Heart left ventricle (tissue), 16 donors: ENCODE measurements around the gene ADRM1. TPM values are rescaled to one million over a fixed set of nuclear protein-coding genes. Genes with fewer than 3 reads are reported as not detected.

Source experiments
- ATAC-seq, 4 donors: fragments of 200-7000 bp; cut with Tn5 transposase; one replicate each; pipeline ENCODE4 v1.9.1; 2020 to 2022; ENCODE audit warnings: moderate library complexity in 4 of 4, mild to moderate bottlenecking in 3 of 4, moderate number of reproducible peaks in 1 of 4
- DNase-seq, 5 donors: peaks; one replicate each; pipeline ENCODE4 v3.0.0-alpha.2; 2020
- H3K27ac ChIP-seq, 12 donors: fragments of 200-600 bp; sonication (generic) in 4 of 12; one replicate each; pipeline versions ENCODE4 v1.5.0 to v1.8.0; 2016 to 2022; ENCODE audit warnings: mild to moderate bottlenecking in 2 of 12
- H3K27me3 ChIP-seq, 9 donors: fragments of 200-600 bp; sonication (generic) in 2 of 9; one replicate each; pipeline versions ENCODE4 v1.5.1 to v1.8.0; 2016 to 2022; ENCODE audit warnings: mild to moderate bottlenecking in 3 of 9
- H3K36me3 ChIP-seq, 9 donors: fragments of 200-600 bp; sonication (generic) in 2 of 9; one replicate each; pipeline versions ENCODE4 v1.5.0 to v1.8.0; 2018 to 2022; ENCODE audit warnings: mild to moderate bottlenecking in 2 of 9
- H3K4me1 ChIP-seq, 12 donors: fragments of 200-600 bp; sonication (generic) in 4 of 12; one replicate each; pipeline versions ENCODE4 v1.5.0 to v1.8.0; 2016 to 2022; ENCODE audit warnings: mild to moderate bottlenecking in 3 of 12
- H3K4me3 ChIP-seq, 12 donors: fragments of 200-600 bp; sonication (generic) in 4 of 12; one replicate each; pipeline versions ENCODE4 v1.5.0 to v1.8.0; 2017 to 2022; ENCODE audit warnings: mild to moderate bottlenecking in 9 of 12, moderate library complexity in 4 of 12
- H3K9me3 ChIP-seq, 12 donors: fragments of 200-600 bp; sonication (generic) in 4 of 12; one replicate each; pipeline versions ENCODE4 v1.5.0 to v1.8.0; 2016 to 2022; ENCODE audit warnings: mild to moderate bottlenecking in 1 of 12
- CTCF ChIP-seq, 12 donors: fragments of 200-600 bp; sonication (generic) in 4 of 12; IDR thresholded peaks; one replicate each; pipeline versions ENCODE4 v1.5.0 to v1.8.0; 2018 to 2022; ENCODE audit warnings: antibody characterized with exemption in 12 of 12, mild to moderate bottlenecking in 5 of 12
- POLR2A ChIP-seq, 2 donors: fragments of 450-650 bp; IDR thresholded peaks; one replicate each; pipeline ENCODE4 v1.6.1; 2017; ENCODE audit warnings: antibody characterized with exemption in 2 of 2, mild to moderate bottlenecking in 2 of 2, moderate library complexity in 2 of 2
- WGBS, 4 donors: extraction: QIAGEN DNeasy Blood & Tissue Kit in 2 of 4; methylation state at CpG; one replicate each; pipeline versions ENCODE4 v1.1.5 to v1.1.7; 2013 to 2018; 5-methylcytosine and 5-hydroxymethylcytosine counted together
- intact Hi-C, 10 donors: fragments of 100-400 bp; cut with DNase I; formaldehyde crosslinking; loops; one replicate each; pipeline versions ENCODE4 v1.11.1 to v1.14.2; 2022
- polyA plus RNA-seq, 2 donors: library from polyadenylated mRNA; stranded (reverse); fragments of 200-250 nt; gene quantifications; one replicate each; pipeline ENCODE4 v1.2.3, GENCODE V29; 2013
- total RNA-seq, 9 donors: library from RNA; depleted of rRNA in 2 of 9; stranded (reverse); fragments of >200 nt in 2 of 9; fragmentation: NEBNext Ultra II Directional in 3 of 9; extraction: Animal tissue kit (Norgen Biotek cat#: 25700) in 3 of 9; gene quantifications; one replicate each; pipeline versions ENCODE4 v1.1.0 to v1.2.4, GENCODE V29; 2016 to 2023
- donor health status: ischemic (EF 13 %, LVEDD 7.1; RV severe dilation, severe dysfunction).
- donor health status: healthy with polysubstance abuse.
- donor health status: DM: no; HTN: yes; CAD: no.
- donor health status: DM: no; HTN: no; CAD: no.
- donor health status: ischemic (EF 25% LVEDD 6.9; RV normal size, moderate dysfunction).
- donor health status: ischemic (EF 25% LVEDD 5.7; RV mildly dilated, moderate dysfunction).
- donor health status: healthy.
- donor health status: DM: yes; HTN: yes; CAD: no.
- donor health status: ischemic (EF 35%, LVEDD 5.7; RV mildly dilated, moderate dysfunction).
- donor health status: nonischemic (EF 11% LVEDD 7.7; RV severe dilation, severe dysfunction).
- donor health status: DM: yes; HTN: yes; CAD: no.
- donor health status: PGD.
- donor health status: ischemic (EF 29% LVEDD 5.4; RV normal size, mild dysfunction).
- donor health status: nonischemic (EF 23%, LVEDD 6.1; RV moderate dilation, normal function).

The ADRM1 gene
- total and polyA plus RNA-seq, 11 donors: 66.8 to 218 (median 79.9) TPM

- Histone ChIP-seq H3K4me3 (no peak overlapping the region), H3K36me3 (peaks cover 2 to 95% (median 92%) of the 10 kb centered on the region in 9 donors), H3K9me3 (no peaks in the 10 kb centered on the region), H3K27ac (no peak overlapping the region), H3K4me1 (peaks cover 5 to 29% (median 16%) of the 10 kb centered on the region in 12 donors), H3K27me3 (no peaks in the 10 kb centered on the region)
- intact Hi-C loops: loop anchor here in 6 of 10 donors (5.0 to 10.0 kb wide), 5 partner anchors 43 to 495 kb away; partner anchors contain the start of genes MRGBP (in 1 of the 6) and OGFR (in 1 of the 6)
- 80 to 89% (median 85%) methylated on average over 16 to 26 of the region's 26 CpGs for WGBS, 4 donors
- no peak for ATAC-seq
- TF ChIP-seq POLR2A (IDR thresholded peaks at IDR 0.05) (no peak), CTCF (IDR thresholded peaks at IDR 0.05) (no peak)
- DNase-seq: no peak
These were observed 6.6 kb downstream of the ADRM1 start for GRCh38 chr20:62309198-62309944.

GRCh38 chr20:62309947-62310756, 7.4 kb downstream of the ADRM1 start:
- WGBS, 4 donors: 75 to 84% (median 80%) methylated on average over 14 to 29 of the region's 29 CpGs
- DNase-seq: no peak
- H3K9me3 ChIP-seq: no peaks in the 10 kb centered on the region
- TF ChIP-seq CTCF (IDR thresholded peaks at IDR 0.05) (no peak), POLR2A (IDR thresholded peaks at IDR 0.05) (no peak)
- peaks cover 0 to 21% (median 8%) of the 10 kb centered on the region in 12 donors for H3K4me1 ChIP-seq
- H3K27ac ChIP-seq: no peak overlapping the region
- peaks cover 2 to 95% (median 92%) of the 10 kb centered on the region in 9 donors for H3K36me3 ChIP-seq
- intact Hi-C loops: loop anchor here in 7 of 10 donors (5.0 to 10.0 kb wide), 6 partner anchors 37 to 495 kb away; partner anchors contain the start of genes MRGBP (in 1 of the 7) and OGFR (in 1 of the 7)
- no peaks in the 10 kb centered on the region for H3K27me3 ChIP-seq
- no peak overlapping the region for H3K4me3 ChIP-seq
- no peak for ATAC-seq

- WGBS, 4 donors: 78 to 85% (median 81%) methylated on average over 18 to 25 of the region's 25 CpGs
- intact Hi-C loops: loop anchor here in 2 of 10 donors (5.0 kb wide), 2 partner anchors 37 to 42 kb away; no protein-coding TSS in a partner anchor
- no peak overlapping the region for H3K27ac ChIP-seq
These were observed 7.9 kb downstream of the ADRM1 start for GRCh38 chr20:62310757-62311121.

More at GRCh38 chr20:62310757-62311121, 7.9 kb downstream of the ADRM1 start:
- ATAC-seq: no peak
- no peak for TF ChIP-seq CTCF (IDR thresholded peaks at IDR 0.05)
- TF ChIP-seq POLR2A (IDR thresholded peaks at IDR 0.05): no peak
- no peaks in the 10 kb centered on the region for H3K27me3 ChIP-seq
- H3K4me3 ChIP-seq: no peak overlapping the region
- no peak for DNase-seq
- peaks cover 0 to 15% (median 3%) of the 10 kb centered on the region in 12 donors for H3K4me1 ChIP-seq
- no peaks in the 10 kb centered on the region for H3K9me3 ChIP-seq
- H3K36me3 ChIP-seq: peaks cover 2 to 95% (median 92%) of the 10 kb centered on the region in 9 donors
